ENCODE measurements around the gene SNX3. TPM values are rescaled to one million over a fixed set of nuclear protein-coding genes. Genes with fewer than 3 reads are reported as not detected.
"Not testable (repeated sequence)": the region's sequence is repeated elsewhere in the genome, so short reads cannot be mapped to it uniquely, and the experiment has no call there.

The SNX3 gene
- total RNA-seq, 1 donor from 2014 or later, result 72.5 TPM

DNA sequence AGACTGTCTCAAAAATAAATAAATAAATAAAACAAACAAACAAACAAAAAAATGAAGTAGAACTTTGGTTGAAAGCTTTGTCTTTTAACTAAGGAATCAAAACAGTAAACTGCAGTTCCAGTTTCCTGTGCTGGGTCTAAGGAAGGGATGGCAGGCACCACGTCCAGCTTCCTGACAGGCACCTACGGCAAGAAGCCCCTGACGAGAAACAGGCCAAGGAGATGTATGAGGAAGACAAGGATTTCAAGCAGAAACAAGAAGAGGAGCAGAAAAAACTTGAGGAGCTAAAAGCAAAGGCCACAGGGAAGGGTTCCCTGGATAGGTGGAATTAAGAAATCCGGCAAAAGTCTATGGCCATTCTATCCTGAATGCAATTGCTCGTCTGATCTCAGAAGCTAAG, 8.8 kb downstream of the SNX3 start:
- Mint-ChIP-seq H3K9me3 (no peaks in the 10 kb centered on the region), H3K27ac (no peak overlapping the region), H3K4me3 (no peak overlapping the region), H3K27me3 (ENCODE audit: insufficient read depth) (no peaks in the 10 kb centered on the region), H3K4me1 (ENCODE audit: low read depth) (peaks cover 19% of the 10 kb centered on the region), H3K36me3 (ENCODE audit: low read depth) (peaks cover 22% of the 10 kb centered on the region)
- no peak for DNase-seq (ENCODE audit: low spot score)
- intact Hi-C loops (cut with micrococcal nuclease), result no loop called here

DNA sequence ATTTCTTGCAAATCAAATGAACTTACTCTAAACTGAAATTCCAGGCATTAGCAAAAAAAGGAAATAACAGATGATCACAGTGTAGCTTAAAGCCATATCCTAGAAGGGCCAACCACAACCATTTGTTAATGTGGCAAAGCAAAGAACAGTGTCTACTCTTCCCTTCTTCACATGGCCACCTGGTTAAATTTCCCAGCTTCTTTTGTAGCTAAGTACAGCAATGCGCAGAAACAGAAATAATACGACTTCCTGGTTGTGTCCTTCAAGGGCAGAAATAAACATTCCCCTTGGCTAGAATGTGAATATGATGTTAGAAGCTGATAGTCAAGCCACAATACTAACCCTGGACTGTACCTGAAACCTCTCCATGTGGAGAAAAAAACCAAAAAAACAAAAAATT, 9.6 kb downstream of the SNX3 start:
- intact Hi-C loops (cut with micrococcal nuclease), result no loop called here
- no peaks in the 10 kb centered on the region for H3K9me3 Mint-ChIP-seq

DNA sequence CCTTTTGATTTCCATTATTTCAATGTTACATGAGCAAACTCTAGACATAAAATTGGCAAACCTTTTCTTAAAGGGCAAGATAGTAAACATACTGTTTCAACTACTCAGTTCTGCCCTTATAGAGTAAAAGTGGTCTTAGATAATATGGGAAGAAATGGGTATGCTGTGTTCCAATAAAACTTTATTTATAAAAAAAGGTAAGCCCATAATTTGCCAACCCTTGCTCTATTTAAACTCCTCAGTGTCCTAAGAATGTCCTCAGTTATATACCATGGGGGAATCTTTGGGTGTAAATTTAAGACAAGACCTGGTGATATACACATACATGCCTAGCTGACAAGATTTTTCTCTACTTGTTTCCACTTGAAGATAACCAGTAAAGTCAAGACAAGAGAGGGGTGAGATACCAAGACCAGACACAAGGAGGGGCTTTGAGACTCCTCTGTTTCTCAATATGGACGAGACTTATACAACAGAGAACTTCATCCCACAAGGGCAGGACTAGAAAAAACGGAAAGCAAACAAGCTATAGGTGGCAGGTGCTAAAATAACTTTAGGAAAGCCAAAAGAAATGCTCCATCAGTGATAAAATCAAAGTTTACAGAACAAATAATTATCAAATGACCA, 10.5 kb downstream of the SNX3 start:
- no peak for DNase-seq (ENCODE audit: low spot score)
- Mint-ChIP-seq H3K36me3 (ENCODE audit: low read depth) (peaks cover 26% of the 10 kb centered on the region), H3K4me3 (no peak overlapping the region), H3K4me1 (ENCODE audit: low read depth) (peaks cover 13% of the 10 kb centered on the region), H3K27me3 (ENCODE audit: insufficient read depth) (no peaks in the 10 kb centered on the region), H3K27ac (no peak overlapping the region), H3K9me3 (no peaks in the 10 kb centered on the region)
- intact Hi-C loops (cut with micrococcal nuclease), result no loop called here

More for the DNA sequence above, 9.6 kb downstream of the SNX3 start:
- DNase-seq (ENCODE audit: low spot score), result no peak
- no peak overlapping the region for H3K27ac Mint-ChIP-seq
- H3K4me1 Mint-ChIP-seq (ENCODE audit: low read depth), result peaks cover 13% of the 10 kb centered on the region
- H3K4me3 Mint-ChIP-seq, result no peak overlapping the region
- H3K36me3 Mint-ChIP-seq (ENCODE audit: low read depth), result peaks cover 22% of the 10 kb centered on the region
- no peaks in the 10 kb centered on the region for H3K27me3 Mint-ChIP-seq (ENCODE audit: insufficient read depth)

DNA sequence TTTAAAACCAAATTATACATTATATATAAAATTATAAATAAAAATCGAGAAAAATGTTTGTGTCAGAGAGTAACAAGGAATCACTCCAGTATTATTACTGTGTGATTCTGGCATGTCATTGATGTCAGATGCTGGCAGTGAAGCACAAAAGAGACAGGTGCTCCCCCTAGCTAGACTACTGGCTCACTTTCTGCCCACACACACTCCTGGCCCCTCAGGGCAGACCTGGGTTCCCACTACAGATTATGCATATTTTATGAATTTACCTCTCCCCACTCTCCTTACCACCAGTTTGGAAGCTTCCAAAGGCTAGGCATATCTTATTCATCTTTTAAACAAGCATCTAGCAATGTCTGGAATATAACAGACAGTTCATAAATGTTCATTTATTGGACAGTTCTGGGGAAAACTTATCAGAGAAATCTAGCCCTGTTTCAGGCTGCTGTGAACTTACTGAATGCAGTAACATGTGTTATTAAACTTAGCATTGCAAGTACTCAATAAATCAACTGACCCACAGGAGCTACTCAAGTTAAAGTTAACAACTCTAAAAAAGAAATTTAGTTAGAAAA, 12.8 kb downstream of the SNX3 start:
- peaks cover 31% of the 10 kb centered on the region for H3K36me3 Mint-ChIP-seq (ENCODE audit: low read depth)
- no peaks in the 10 kb centered on the region for H3K9me3 Mint-ChIP-seq
- no peak overlapping the region for H3K27ac Mint-ChIP-seq
- H3K4me3 Mint-ChIP-seq, result no peak overlapping the region
- intact Hi-C loops (cut with micrococcal nuclease), result no loop called here
- H3K27me3 Mint-ChIP-seq (ENCODE audit: insufficient read depth), result no peaks in the 10 kb centered on the region
- DNase-seq (ENCODE audit: low spot score), result no peak
- no peaks in the 10 kb centered on the region for H3K4me1 Mint-ChIP-seq (ENCODE audit: low read depth)

DNA sequence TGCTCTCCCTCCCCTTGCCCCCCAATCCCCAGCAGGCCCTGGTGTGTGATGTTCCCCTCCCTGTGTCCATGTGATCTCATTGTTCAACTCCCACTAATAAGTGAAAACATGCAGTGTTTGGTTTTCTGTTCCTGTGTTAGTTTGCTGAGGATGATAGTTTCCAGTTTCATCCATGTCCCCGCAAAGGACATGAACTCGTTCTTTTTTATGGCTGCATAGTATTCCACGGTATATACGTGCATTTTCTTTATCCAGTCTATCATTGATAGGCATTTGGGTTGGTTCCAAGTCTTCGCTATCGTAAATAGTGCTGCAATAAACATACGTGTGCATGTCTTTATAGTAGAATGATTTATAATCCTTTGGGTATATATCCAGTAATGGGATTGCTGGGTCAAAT, 15.7 kb downstream of the SNX3 start:
- H3K27ac Mint-ChIP-seq; H3K4me3 Mint-ChIP-seq; H3K27me3 Mint-ChIP-seq (ENCODE audit: insufficient read depth); DNase-seq (ENCODE audit: low spot score); intact Hi-C loops (cut with micrococcal nuclease): not testable (repeated sequence)
- Mint-ChIP-seq H3K36me3 (ENCODE audit: low read depth) (peaks cover 39% of the 10 kb centered on the region), H3K9me3 (peaks cover 12% of the 10 kb centered on the region), H3K4me1 (ENCODE audit: low read depth) (peaks cover 14% of the 10 kb centered on the region)

DNA sequence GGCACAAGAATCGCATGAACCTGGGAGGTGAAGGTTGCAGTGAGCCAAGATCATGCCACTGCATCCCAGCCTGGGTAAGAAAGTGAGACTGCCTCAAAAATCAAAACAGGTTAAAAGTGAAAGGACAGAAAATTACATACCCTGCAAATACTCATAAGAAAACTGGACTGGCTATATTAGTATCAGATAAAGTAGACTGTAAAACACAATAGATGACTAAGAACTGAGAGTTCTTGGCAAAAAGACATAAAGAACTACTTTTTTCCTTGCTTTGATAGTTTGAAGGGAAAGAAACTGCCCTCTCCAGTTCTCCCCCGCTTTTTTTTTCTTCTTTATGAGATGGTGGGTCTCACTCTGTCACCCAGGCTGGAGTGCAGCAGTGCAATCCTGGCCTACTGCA, 17.0 kb downstream of the SNX3 start:
- Mint-ChIP-seq H3K27ac (no peak overlapping the region), H3K27me3 (ENCODE audit: insufficient read depth) (no peaks in the 10 kb centered on the region), H3K36me3 (ENCODE audit: low read depth) (peaks cover 43% of the 10 kb centered on the region), H3K4me1 (ENCODE audit: low read depth) (peaks cover 14% of the 10 kb centered on the region), H3K9me3 (peaks cover 12% of the 10 kb centered on the region), H3K4me3 (no peak overlapping the region)
- DNase-seq (ENCODE audit: low spot score), result no peak
- intact Hi-C loops (cut with micrococcal nuclease), result no loop called here

DNA sequence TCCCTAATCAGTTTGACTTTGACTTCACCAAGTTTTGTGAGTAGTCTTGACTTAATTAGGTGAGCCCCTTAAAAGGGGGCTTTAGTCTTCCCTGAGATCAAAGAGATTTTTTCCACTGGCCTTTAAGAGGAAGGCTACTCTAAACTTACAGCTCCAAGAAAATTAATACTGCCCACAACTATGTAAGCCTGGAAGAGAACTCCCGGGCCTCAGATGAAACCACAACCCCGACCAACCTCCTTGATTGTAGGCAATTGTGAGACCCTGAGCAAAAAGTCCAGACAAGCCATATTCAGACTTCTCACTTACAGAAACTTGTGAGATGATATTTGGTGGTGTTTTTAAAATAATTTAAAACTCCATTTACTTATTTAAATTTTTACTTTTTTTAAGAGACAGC, 18.1 kb downstream of the SNX3 start:
- no peak overlapping the region for H3K27ac Mint-ChIP-seq
- no peak overlapping the region for H3K4me3 Mint-ChIP-seq
- no peak for DNase-seq (ENCODE audit: low spot score)
- no peaks in the 10 kb centered on the region for H3K27me3 Mint-ChIP-seq (ENCODE audit: insufficient read depth)
- H3K36me3 Mint-ChIP-seq (ENCODE audit: low read depth), result peaks cover 42% of the 10 kb centered on the region
- H3K9me3 Mint-ChIP-seq, result peaks cover 12% of the 10 kb centered on the region
- H3K4me1 Mint-ChIP-seq (ENCODE audit: low read depth), result peaks cover 14% of the 10 kb centered on the region
- intact Hi-C loops (cut with micrococcal nuclease), result no loop called here

DNA sequence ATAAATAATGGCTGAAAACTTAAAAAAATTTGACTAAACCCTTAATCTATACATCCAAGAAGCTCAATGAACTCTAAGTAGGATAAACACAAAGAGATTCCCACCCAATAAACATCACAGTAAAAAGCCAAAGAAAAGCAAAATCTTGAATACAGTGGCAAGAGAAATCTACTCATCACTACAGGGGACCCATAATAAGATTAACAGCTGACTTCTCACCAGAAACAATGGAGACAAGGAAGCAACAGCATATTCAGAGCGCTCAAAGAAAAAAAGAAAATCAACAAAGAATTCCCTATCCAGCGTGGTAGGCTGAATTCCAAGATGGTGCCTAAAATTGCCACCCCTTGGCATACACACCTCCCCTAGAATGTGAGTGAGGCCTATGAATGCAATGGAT, 18.6 kb downstream of the SNX3 start:
- DNase-seq (ENCODE audit: low spot score), result no peak
- Mint-ChIP-seq H3K4me3 (no peak overlapping the region), H3K9me3 (peaks cover 12% of the 10 kb centered on the region), H3K36me3 (ENCODE audit: low read depth) (peaks cover 39% of the 10 kb centered on the region), H3K4me1 (ENCODE audit: low read depth) (peaks cover 14% of the 10 kb centered on the region), H3K27ac (no peak overlapping the region), H3K27me3 (ENCODE audit: insufficient read depth) (no peaks in the 10 kb centered on the region)
- intact Hi-C loops (cut with micrococcal nuclease), result no loop called here

DNA sequence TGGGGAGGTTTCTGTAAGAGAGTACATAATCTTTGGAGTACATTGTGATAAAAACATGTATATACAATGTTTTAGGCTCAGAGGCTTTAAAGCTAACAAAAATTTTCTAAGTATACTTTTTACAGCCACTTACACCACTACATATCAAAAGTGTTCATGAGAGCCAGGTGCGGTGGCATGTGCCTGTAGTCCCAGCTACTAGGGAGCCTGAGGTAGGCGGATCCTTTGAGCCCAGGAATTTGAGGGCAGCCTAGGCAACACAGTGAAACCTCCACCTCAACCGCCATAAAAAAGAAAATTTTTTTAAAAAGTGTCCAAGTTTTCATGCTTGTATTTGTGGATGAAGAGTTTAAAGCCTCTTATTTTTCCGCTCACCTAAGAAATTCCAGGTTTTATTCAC, 22.5 kb downstream of the SNX3 start:
- intact Hi-C loops (cut with micrococcal nuclease), result no loop called here
- Mint-ChIP-seq H3K36me3 (ENCODE audit: low read depth) (peaks cover 26% of the 10 kb centered on the region), H3K27ac (no peak overlapping the region), H3K4me1 (ENCODE audit: low read depth) (peaks cover 14% of the 10 kb centered on the region), H3K27me3 (ENCODE audit: insufficient read depth) (no peaks in the 10 kb centered on the region), H3K9me3 (peaks cover 12% of the 10 kb centered on the region), H3K4me3 (no peak overlapping the region)
- no peak for DNase-seq (ENCODE audit: low spot score)

DNA sequence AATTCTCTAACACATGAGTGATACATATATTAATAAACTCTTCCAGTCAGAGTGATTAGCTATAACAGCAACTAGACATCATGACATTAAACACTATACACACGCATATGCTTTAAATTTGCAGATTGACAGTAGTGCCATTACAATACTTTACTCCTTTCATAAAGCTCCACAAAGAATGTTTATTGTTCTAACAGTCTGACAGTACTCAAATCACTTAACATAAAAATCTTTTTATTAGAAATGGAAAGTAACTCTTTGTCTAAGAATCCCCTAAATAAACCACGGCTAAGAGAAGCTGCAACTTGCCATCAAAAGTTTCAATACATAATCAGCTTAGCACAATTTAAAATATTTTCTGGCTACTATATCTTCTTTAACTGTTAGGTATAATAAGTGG, 24.0 kb downstream of the SNX3 start:
- no peaks in the 10 kb centered on the region for H3K27me3 Mint-ChIP-seq (ENCODE audit: insufficient read depth)
- intact Hi-C loops (cut with micrococcal nuclease), result no loop called here
- peaks cover 1% of the 10 kb centered on the region for H3K9me3 Mint-ChIP-seq
- no peak for DNase-seq (ENCODE audit: low spot score)
- peaks cover 3% of the 10 kb centered on the region for H3K4me1 Mint-ChIP-seq (ENCODE audit: low read depth)
- H3K27ac Mint-ChIP-seq, result no peak overlapping the region
- H3K36me3 Mint-ChIP-seq (ENCODE audit: low read depth), result peaks cover 16% of the 10 kb centered on the region
- no peak overlapping the region for H3K4me3 Mint-ChIP-seq

DNA sequence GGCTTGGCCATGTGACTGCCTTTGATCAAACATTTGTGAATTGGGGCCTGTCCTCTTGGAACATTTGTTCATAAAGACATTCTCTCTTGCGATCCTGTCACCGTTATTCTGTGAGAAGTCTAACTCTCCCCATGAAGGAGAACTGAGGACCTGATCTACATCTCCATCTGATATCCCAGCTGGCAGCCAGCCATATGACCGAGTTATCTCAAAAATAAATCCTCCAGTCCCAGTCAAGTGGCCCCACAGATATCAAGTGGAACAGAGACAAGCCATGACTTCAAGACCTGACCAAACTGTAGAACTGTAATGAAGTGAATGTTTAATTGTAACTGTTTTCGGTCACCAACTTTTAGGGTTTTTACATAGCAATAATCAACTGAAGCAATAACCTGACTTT, 25.7 kb downstream of the SNX3 start:
- H3K36me3 Mint-ChIP-seq (ENCODE audit: low read depth), result peaks cover 9% of the 10 kb centered on the region
- intact Hi-C loops (cut with micrococcal nuclease), result no loop called here
- H3K9me3 Mint-ChIP-seq, result no peaks in the 10 kb centered on the region
- H3K4me1 Mint-ChIP-seq (ENCODE audit: low read depth), result no peaks in the 10 kb centered on the region
- H3K27me3 Mint-ChIP-seq (ENCODE audit: insufficient read depth), result no peaks in the 10 kb centered on the region
- H3K27ac Mint-ChIP-seq, result no peak overlapping the region
- no peak overlapping the region for H3K4me3 Mint-ChIP-seq
- no peak for DNase-seq (ENCODE audit: low spot score)

DNA sequence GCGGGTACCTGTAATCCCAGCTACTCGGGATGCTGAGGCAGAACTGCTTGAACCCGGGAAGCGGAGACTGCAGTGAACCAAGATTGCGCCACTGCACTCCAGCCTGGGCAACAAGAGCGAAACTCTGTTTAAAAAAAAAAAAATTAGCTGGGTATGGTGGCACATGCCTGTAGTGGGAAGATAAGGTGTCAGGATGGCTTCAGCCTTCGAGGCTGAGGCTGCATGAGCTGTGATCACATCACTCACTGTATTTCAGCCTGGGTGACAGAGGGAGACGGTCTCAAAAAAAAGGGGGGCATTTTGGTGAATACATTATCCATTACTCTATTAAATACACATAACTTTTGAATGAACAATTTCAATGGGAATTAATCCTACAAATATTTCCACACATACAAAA, 32.4 kb downstream of the SNX3 start:
- Mint-ChIP-seq H3K27ac (no peak overlapping the region), H3K36me3 (ENCODE audit: low read depth) (peaks cover 5% of the 10 kb centered on the region), H3K4me3 (no peak overlapping the region), H3K27me3 (ENCODE audit: insufficient read depth) (no peaks in the 10 kb centered on the region), H3K9me3 (no peaks in the 10 kb centered on the region), H3K4me1 (ENCODE audit: low read depth) (no peaks in the 10 kb centered on the region)
- intact Hi-C loops (cut with micrococcal nuclease), result no loop called here
- no peak for DNase-seq (ENCODE audit: low spot score)

DNA sequence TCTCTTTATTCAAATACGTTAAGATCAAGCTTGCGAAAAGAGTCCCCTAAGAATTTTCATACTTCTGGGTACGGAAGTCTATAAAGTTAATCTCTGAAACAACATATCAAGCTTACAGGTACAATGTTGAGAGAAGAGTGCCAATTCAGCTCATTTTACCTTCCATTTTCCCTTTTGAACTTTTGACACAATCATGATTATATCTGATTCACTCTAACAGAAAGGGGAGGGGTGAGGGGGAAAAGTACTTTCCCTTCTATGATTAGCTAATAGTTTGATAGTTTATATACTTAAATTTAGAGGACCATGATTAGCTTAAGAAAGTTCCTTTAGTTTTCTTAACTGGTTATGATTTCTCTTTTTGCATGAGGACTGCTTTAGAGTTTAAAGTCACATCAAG, 33.5 kb downstream of the SNX3 start:
- no peak overlapping the region for H3K4me3 Mint-ChIP-seq
- peaks cover 8% of the 10 kb centered on the region for H3K4me1 Mint-ChIP-seq (ENCODE audit: low read depth)
- peaks cover 9% of the 10 kb centered on the region for H3K36me3 Mint-ChIP-seq (ENCODE audit: low read depth)
- no peak overlapping the region for H3K27ac Mint-ChIP-seq
- H3K27me3 Mint-ChIP-seq (ENCODE audit: insufficient read depth), result no peaks in the 10 kb centered on the region
- no peaks in the 10 kb centered on the region for H3K9me3 Mint-ChIP-seq
- intact Hi-C loops (cut with micrococcal nuclease), result no loop called here
- no peak for DNase-seq (ENCODE audit: low spot score)

DNA sequence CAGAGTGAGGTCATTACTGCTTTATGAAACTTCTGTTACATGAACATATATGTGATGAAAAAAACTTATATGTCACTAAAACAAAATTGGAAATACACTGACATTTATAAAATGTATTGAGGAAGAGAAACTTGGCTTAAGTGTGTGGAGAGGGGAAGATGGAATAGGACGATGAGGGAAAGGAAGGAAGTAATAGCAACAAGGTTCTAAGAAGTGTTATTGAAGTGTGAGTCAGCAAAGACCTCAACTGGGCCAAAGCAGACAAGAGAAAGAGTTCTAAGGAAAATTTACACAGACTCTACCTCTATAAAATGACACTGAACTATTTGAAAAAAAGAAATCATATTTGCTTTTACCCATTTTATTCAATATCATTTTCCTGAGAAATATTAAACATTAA, 38.3 kb downstream of the SNX3 start:
- H3K4me3 Mint-ChIP-seq, result no peak overlapping the region
- peak overlapping the region; percentile 9 for H3K27ac Mint-ChIP-seq
- H3K27me3 Mint-ChIP-seq (ENCODE audit: insufficient read depth), result no peaks in the 10 kb centered on the region
- DNase-seq (ENCODE audit: low spot score), result no peak
- H3K9me3 Mint-ChIP-seq, result no peaks in the 10 kb centered on the region
- intact Hi-C loops (cut with micrococcal nuclease), result no loop called here
- H3K36me3 Mint-ChIP-seq (ENCODE audit: low read depth), result peaks cover 24% of the 10 kb centered on the region
- peaks cover 13% of the 10 kb centered on the region for H3K4me1 Mint-ChIP-seq (ENCODE audit: low read depth)

All from activated T-helper 1 cell treated with anti-CD3 and anti-CD28 coated beads, Interleukin-12 subunit alpha, Interleukin-12 subunit beta, Interleukin-2, Interleukin-4 antibody, amounts not matched to agents 30 ng/mL and 10 ng/mL and 1 ng/mL, durations not matched to agents 14 hours and 24 hours and 36 hours (primary cell).